Smooth muscle cell (in vitro differentiated cells): Measurements from ENCODE around the gene DENND4A. TPM values are rescaled to one million over a fixed set of nuclear protein-coding genes. Genes with fewer than 3 reads are reported as not detected.
"Not testable (repeated sequence)": the region's sequence is repeated elsewhere in the genome, so short reads cannot be mapped to it uniquely, and the experiment has no call there.

Experiments
- DNase-seq: peaks from one replicate; lab custom pipeline; 2025; ENCODE audit not compliant: unreplicated experiment; lab: John Stamatoyannopoulos, UW
- H2AFZ ChIP-seq: fragments of 200-600 bp; sonication (generic); 2 replicates; pipeline ENCODE4 v1.6.0; 2016; ENCODE audit warnings: antibody characterized with exemption, low read depth, mild to moderate bottlenecking
- H3F3A ChIP-seq: fragments of 200-600 bp; sonication (generic); 2 replicates; pipeline ENCODE4 v1.6.0; 2017; ENCODE audit warnings: antibody characterized with exemption, low read depth
- H3K27ac ChIP-seq: fragments of 200-600 bp; sonication (generic); 2 replicates; pipeline ENCODE4 v1.5.1; 2016; ENCODE audit warnings: low read depth, mild to moderate bottlenecking
- H3K27me3 ChIP-seq: fragments of 200-600 bp; sonication (generic); 2 replicates; pipeline ENCODE4 v1.6.1; 2016; ENCODE audit warnings: low read depth, mild to moderate bottlenecking
- H3K36me3 ChIP-seq: fragments of 200-600 bp; sonication (generic); 2 replicates; pipeline ENCODE4 v1.5.1; 2016; ENCODE audit warnings: low read depth
- H3K4me1 ChIP-seq: fragments of 200-600 bp; sonication (generic); 2 replicates; pipeline ENCODE4 v1.5.1; 2016; ENCODE audit warnings: low read depth
- H3K4me2 ChIP-seq: fragments of 200-600 bp; sonication (generic); 2 replicates; pipeline ENCODE4 v1.6.0; 2016; ENCODE audit warnings: mild to moderate bottlenecking
- H3K4me3 ChIP-seq: fragments of 200-600 bp; sonication (generic); 2 replicates; pipeline ENCODE4 v1.5.1; 2016; ENCODE audit warnings: mild to moderate bottlenecking
- H3K79me2 ChIP-seq: fragments of 200-600 bp; sonication (generic); 2 replicates; pipeline ENCODE4 v1.6.0; 2016; ENCODE audit warnings: low read depth, mild to moderate bottlenecking
- H3K9ac ChIP-seq: fragments of 200-600 bp; sonication (generic); 2 replicates; pipeline ENCODE4 v1.6.0; 2016; ENCODE audit warnings: low read depth
- H3K9me3 ChIP-seq: fragments of 200-600 bp; sonication (generic); replicated peaks from 2 replicates; pipeline ENCODE4 v1.5.1; 2016; ENCODE audit warnings: low read depth
- H4K20me1 ChIP-seq: fragments of 200-600 bp; sonication (generic); 2 replicates; pipeline ENCODE4 v1.6.0; 2016; ENCODE audit warnings: low read depth
- WGBS: methylation state at CpG from one replicate; pipeline ENCODE4 v1.1.7; 2016; ENCODE audit warnings: low lambda C conversion rate; 5-methylcytosine and 5-hydroxymethylcytosine counted together
- polyA plus RNA-seq: library from polyadenylated mRNA; unstranded; fragments of >200 nt; fragmentation: Nextera tagmentation; extraction: Ambion mirVana; gene quantifications from 2 replicates; pipeline ENCODE4 v1.2.1, GENCODE V29; 2016
- total RNA-seq: library from RNA; depleted of rRNA; stranded (reverse); fragments of >200 nt; gene quantifications from 2 replicates; pipeline ENCODE4 v1.2.3, GENCODE V29; 2014
- TF ChIP-seq, protein P1 (sequence below): fragments of 200-600 bp; sonication (generic); IDR thresholded peaks from 2 replicates; pipeline ENCODE4 v1.5.1; 2017; ENCODE audit warnings: borderline replicate concordance, mild to moderate bottlenecking, antibody characterized with exemption; ENCODE audit not compliant: insufficient read depth, poor library complexity, severe bottlenecking

DENND4A gene
- total and polyA plus RNA-seq, 2 experiments from 2014 or later = 3.4 to 16.5 TPM

DNA sequence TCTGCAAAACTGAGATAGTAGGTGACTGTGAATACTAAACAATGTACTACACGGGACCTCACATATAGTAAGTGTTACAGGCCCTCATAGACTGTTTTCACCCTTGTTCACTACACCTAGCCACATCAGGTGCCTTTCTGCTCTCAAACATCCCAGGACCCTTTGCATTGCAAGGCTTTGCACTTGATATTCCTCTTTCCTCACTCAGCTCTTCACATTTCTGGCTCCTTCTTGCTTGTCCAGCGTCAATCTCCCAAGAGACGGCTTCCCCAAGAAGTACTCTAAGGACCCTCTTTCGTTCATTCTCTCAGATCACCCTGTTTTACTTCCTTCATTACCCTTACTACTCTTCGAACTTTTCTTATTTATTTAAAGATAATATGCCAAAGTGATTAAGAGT, 10.0 kb downstream of the DENND4A start:
- Histone ChIP-seq H3K27me3 (no peaks in the 10 kb centered on the region), H3K79me2 (peaks cover 13% of the 10 kb centered on the region), H3K27ac (no peak overlapping the region), H3K9me3 (no peaks in the 10 kb centered on the region), H3F3A (no peaks in the 10 kb centered on the region), H3K4me1 (no peaks in the 10 kb centered on the region), H3K36me3 (no peaks in the 10 kb centered on the region), H3K4me3 (no peak overlapping the region), H4K20me1 (peaks cover 24% of the 10 kb centered on the region), H2AFZ (no peak overlapping the region), H3K4me2 (no peak overlapping the region), H3K9ac (no peak overlapping the region)
- TF ChIP-seq, protein P1, sequence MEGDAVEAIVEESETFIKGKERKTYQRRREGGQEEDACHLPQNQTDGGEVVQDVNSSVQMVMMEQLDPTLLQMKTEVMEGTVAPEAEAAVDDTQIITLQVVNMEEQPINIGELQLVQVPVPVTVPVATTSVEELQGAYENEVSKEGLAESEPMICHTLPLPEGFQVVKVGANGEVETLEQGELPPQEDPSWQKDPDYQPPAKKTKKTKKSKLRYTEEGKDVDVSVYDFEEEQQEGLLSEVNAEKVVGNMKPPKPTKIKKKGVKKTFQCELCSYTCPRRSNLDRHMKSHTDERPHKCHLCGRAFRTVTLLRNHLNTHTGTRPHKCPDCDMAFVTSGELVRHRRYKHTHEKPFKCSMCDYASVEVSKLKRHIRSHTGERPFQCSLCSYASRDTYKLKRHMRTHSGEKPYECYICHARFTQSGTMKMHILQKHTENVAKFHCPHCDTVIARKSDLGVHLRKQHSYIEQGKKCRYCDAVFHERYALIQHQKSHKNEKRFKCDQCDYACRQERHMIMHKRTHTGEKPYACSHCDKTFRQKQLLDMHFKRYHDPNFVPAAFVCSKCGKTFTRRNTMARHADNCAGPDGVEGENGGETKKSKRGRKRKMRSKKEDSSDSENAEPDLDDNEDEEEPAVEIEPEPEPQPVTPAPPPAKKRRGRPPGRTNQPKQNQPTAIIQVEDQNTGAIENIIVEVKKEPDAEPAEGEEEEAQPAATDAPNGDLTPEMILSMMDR = no peak
- 87% methylated on average over 5 of the region's 5 CpGs for WGBS
- DNase-seq = no peak

DNA sequence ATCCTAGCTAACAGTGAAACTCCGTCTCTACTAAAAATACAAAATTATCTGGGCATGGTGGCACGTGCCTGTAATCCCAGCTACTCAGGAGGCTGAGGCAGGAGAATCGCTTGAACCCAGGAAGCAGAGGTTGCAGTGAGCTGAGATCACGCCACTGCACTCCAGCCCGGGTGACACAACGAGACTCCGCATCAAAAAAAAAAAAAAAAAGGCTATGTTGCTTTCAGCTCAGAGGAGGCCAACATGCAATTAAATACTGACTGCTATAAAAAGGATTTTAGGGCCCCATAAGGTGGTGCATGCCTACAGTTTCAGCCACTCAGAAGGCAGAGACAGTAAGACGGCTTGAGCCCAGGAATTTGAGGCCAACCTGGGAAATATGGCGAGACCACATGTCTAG, 13.4 kb downstream of the DENND4A start:
- WGBS = 96% methylated on average over 9 of the region's 9 CpGs
- H3K4me3 ChIP-seq, H3F3A ChIP-seq, H2AFZ ChIP-seq, H3K27me3 ChIP-seq, H3K9ac ChIP-seq, H3K27ac ChIP-seq, DNase-seq, H3K4me2 ChIP-seq, H3K9me3 ChIP-seq, H3K4me1 ChIP-seq, H3K36me3 ChIP-seq: not testable (repeated sequence)
- H4K20me1 ChIP-seq = peaks cover 38% of the 10 kb centered on the region
- H3K79me2 ChIP-seq = peaks cover 14% of the 10 kb centered on the region

DNA sequence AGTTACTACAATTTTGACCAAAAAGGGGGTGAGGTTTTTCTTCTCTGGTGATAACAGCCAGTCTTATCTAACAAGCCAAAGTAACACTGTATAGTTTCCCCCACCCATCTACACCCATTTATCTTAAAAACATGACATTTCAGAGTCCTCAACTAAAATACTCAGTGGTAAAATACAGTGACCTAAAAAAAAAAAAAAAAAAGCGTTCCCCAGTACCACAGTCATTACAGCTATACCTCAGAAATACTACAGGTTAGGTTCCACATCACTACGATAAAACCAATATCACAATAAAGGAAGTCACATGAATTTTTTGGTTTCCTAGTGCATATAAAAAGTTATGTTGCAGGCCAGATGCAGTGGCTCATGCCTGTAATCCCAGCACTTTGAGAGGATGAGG, 13.8 kb downstream of the DENND4A start:
- Histone ChIP-seq H3K9me3 (no peaks in the 10 kb centered on the region), H4K20me1 (peaks cover 39% of the 10 kb centered on the region), H3F3A (no peaks in the 10 kb centered on the region), H3K4me2 (no peak overlapping the region), H3K9ac (no peak overlapping the region), H3K27ac (no peak overlapping the region), H2AFZ (no peak overlapping the region), H3K4me1 (no peaks in the 10 kb centered on the region), H3K27me3 (no peaks in the 10 kb centered on the region), H3K79me2 (peaks cover 18% of the 10 kb centered on the region), H3K36me3 (no peaks in the 10 kb centered on the region), H3K4me3 (no peak overlapping the region)
- DNase-seq = no peak
- WGBS = 96% methylated on average over 2 of the region's 2 CpGs
- TF ChIP-seq, protein P1 = no peak

DNA sequence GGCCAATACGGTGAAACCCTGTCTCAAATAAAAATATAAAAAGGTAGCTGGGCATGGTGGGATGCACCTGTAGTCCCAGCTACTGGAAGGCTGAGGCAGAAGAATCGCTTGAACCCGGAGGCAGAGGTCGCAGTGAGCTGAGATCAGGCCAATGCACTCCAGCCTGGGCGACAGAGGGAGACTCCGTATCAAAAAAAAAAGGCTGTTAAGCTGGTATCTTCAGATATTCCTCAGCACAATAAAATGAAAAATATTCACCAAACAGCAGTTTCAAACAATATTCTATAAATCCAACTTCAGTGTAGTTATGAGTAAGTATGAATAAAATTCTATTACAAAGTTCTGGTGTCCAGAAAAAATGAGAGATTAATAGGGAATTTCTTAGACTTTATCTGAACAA, 14.2 kb downstream of the DENND4A start:
- Histone ChIP-seq H3K4me1 (no peaks in the 10 kb centered on the region), H3F3A (no peaks in the 10 kb centered on the region), H3K79me2 (peaks cover 20% of the 10 kb centered on the region), H3K36me3 (no peaks in the 10 kb centered on the region), H3K27me3 (no peaks in the 10 kb centered on the region), H3K4me3 (no peak overlapping the region), H2AFZ (no peak overlapping the region), H3K4me2 (no peak overlapping the region), H3K27ac (no peak overlapping the region), H3K9me3 (no peaks in the 10 kb centered on the region), H4K20me1 (peaks cover 41% of the 10 kb centered on the region), H3K9ac (no peak overlapping the region)
- TF ChIP-seq, protein P1 = no peak
- DNase-seq = no peak
- WGBS = 99% methylated on average over 6 of the region's 6 CpGs
